Activated CD8-positive, alpha-beta memory T cell treated with anti-CD3 and anti-CD28 coated beads for 24 hours (primary cell): ENCODE measurements around the gene PIGN.

ENCODE experiments used
- DNase-seq: peaks from one replicate; pipeline ENCODE4 v3.0.0-alpha.2; 2020

The PIGN gene

DNA sequence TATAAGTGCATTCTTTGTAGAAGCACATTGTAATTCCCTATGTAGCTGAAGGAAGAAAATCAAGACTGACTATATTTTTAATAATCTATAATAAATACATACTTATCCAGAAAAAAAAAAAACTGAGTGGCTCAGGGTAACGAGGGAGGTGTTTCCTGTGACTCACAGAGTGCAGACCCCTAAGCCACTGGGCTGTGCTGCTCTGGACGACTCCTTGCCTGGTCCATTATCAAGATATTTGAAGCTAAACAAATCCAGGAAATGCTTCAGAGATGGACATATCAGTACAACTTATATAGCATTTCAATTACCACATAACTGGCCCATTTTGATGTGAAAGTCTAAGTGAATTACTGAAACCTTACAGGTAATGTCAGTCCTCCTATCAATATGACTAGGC, 80.6 kb downstream of the PIGN start:
- no peak for DNase-seq

DNA sequence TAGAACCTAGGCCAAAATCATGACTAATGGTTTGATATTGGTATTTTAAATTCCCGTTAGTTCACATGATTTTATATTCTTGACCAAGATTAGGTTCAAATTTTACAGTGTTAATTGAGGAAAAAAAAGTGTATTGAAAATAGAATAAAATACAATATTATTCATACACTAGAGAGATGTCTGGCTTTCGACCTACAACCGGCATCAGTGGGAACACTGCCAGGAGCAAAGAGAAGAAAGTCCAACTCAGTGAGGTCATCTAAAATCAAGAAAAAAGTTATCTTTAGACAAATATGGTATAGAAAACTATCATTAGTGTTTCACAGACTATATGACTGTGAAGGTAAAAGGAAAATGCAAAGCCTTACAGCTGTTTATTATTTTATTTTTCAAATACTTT, 81.5 kb downstream of the PIGN start:
- DNase-seq: no peak

GRCh38 chr18:62102221-62102620, 84.6 kb downstream of the PIGN start:
- no peak for DNase-seq

- no peak for DNase-seq
Measured at GRCh38 chr18:62101321-62101721, 85.5 kb downstream of the PIGN start.

- DNase-seq: no peak
Measured at GRCh38 chr18:62098960-62099359, 87.9 kb downstream of the PIGN start.

DNA sequence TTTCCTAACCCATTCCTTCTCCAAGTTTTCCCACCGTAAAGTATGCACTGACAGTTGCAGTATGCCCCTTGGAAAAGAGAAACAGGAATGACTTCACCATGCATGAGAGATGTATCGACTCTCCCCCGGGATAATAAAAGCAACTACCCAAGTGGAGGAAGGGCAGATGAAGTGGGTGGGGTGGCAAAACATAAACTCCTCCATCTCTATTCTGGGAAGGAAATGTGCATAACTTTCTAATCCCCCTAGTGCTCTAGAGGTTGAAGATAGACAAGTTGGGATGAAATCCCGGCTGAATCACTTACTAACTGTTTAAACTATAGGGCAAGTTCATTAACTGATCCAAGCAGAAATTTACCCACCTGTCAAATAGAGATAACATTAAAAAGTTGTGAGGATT, 89.2 kb downstream of the PIGN start:
- DNase-seq: no peak

DNA sequence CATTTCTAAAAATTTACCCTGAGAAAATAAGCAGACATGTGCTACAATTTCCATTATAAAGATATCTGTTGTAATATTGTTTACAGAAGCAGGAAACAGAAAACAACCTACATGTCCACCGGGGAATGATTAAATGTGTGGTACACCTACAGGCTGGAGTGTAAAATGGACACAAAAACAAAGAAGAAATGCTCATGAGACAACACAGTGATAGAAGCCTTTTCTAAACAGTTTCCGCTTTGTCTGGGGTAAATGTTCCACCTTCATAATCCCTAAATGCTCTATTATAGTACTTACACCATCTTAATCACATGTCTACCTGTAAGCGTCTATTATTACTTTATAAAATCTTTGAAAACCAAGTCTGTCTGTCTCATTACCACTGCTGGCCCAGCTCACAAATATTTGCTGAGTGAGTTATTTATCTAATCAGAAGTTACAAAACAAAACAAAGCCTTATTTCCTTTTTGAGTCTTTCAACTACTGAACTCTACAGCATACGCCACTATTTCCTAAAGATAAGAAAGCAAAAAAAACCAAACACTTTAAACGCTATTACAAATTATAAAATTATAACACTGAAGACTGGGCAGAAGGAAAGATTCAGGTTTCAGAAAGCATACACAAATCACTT, 95.3 kb downstream of the PIGN start:
- DNase-seq: no peak

DNA sequence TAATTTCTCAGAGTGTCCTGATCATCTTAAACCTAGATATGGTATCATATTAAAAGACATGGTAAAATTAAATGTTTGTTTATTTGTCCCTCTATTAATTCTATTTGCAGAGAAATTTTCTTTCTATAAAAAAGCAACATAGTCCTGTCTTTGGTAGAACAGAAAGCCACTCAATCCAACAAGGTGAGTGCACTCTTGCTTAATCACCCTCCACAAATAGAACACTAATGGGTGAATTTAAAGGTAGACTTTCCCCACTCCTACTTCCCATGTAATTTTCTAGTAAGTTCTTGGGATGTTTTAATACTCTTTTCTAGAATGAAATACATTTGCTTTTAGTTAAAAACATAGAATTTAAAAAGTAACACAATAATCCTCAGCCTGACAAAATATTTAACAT, 97.7 kb downstream of the PIGN start:
- no peak for DNase-seq

- no peak for DNase-seq
Measured at GRCh38 chr18:62088156-62088555, 98.7 kb downstream of the PIGN start.

- DNase-seq: no peak
Measured at GRCh38 chr18:62085756-62086155, 101.1 kb downstream of the PIGN start.

GRCh38 chr18:62081761-62082294, 105.0 kb downstream of the PIGN start:
- DNase-seq: no peak

DNA sequence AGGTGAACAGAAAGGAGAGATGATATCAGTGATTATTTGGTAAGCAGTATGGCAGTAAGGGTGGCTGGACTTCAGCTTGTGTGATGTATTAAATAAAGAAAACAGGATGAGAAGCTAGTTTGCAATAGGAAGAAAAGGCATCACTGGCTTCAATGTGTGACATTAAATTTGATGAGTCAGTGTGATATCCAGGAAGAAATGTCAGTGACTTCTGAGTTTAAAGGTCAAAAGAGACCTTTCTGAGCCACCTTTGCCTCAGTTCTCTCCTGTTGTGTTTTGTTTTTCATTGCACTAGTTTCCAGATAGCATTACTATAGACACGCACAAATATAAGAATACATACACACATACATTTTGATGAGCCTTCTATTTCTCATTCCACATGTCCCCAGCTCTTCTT, 105.6 kb downstream of the PIGN start:
- no peak for DNase-seq

- DNase-seq: no peak
Measured at GRCh38 chr18:62080172-62080900, 106.5 kb downstream of the PIGN start.

- no peak for DNase-seq
Measured at GRCh38 chr18:62073461-62074281, 113.2 kb downstream of the PIGN start.

GRCh38 chr18:62072370-62072769, 114.5 kb downstream of the PIGN start:
- DNase-seq: no peak

DNA sequence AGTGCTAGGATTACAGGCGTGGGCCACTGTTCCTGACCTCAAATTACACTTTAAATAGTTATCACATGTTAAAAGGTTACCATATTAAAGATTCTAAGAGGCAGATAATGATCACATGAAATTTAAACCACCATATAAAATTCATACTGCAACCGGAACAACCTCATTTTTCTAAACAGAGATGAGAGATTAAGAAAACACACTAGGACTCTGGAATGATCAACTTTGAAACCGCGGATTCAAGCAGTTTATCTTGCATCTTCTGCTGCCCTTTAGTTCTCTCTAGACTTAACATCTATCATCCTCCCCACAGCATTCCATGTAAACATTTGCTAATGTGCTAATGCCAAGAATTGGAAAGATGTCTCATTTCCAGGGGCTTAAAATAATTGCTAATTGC, 115.8 kb downstream of the PIGN start:
- DNase-seq: no peak

DNA sequence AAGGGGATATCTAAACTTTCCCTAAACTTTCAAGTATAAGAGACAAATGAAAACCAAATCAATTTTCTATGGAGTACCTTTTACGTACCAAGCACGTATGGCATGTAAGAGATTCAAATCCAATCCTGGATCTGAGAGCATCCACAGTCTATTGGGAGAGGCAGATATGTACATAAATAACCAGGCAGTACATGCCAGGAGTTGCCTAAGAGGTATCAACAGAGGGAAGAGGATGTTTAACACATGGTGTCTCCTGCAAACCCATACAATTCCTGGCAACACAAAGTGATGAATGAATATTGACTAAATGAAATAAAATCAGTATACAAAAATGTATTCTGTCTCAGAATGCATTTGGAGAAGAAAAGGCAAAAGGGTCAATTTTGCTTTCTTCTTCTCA, 116.6 kb downstream of the PIGN start:
- no peak for DNase-seq

GRCh38 chr18:62069556-62069955, 117.3 kb downstream of the PIGN start:
- no peak for DNase-seq

DNA sequence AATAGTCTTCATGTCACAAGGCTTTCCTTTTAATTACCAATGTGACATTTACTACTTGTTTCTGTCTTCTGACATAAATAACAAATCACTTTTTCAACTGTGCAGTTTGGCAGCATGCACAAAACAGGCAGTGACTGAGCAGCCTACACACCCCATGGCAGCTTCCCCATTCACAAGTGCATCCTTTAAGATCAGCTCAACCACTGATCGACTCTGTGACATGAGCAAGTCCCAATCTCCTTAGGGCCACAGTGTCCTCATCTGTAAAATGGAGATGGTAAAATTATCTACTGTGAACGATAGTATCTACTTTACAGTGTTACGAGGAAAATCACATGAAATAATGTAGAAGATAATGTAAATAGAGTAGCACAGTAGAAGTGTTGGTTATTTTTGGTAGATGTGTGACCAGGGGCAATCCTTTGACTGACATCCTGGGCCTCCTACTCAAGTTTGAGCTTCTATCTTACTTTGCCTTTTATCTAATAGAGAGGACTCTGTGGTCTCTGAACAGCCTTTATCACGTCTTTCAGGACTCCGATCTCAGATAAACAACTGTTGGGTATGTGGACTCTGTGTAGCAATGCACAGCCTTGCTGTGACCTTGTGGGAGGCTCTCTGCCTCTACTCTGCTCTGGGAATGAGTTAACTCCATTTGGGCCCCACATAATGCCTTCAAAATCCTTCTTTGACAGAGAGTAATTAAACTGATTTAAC, 120.6 kb downstream of the PIGN start:
- no peak for DNase-seq

DNA sequence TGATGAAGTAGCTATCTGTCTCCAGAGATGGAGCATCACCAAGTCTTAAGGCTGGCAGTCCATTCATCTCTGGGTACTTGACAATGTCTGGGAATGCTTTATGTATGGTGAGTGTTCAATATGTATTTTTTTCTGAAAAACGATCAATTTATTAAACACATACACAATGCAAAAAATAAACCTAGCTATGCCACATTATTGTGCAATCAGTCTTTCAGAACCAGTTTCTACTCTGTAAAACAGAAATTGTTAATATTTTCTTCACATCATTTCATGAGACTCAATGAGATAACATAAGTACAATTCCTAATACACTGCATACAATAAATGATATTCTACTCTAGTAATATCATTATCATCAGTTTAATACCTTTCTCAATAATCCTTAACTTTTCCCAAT, 122.5 kb downstream of the PIGN start:
- no peak for DNase-seq

DNA sequence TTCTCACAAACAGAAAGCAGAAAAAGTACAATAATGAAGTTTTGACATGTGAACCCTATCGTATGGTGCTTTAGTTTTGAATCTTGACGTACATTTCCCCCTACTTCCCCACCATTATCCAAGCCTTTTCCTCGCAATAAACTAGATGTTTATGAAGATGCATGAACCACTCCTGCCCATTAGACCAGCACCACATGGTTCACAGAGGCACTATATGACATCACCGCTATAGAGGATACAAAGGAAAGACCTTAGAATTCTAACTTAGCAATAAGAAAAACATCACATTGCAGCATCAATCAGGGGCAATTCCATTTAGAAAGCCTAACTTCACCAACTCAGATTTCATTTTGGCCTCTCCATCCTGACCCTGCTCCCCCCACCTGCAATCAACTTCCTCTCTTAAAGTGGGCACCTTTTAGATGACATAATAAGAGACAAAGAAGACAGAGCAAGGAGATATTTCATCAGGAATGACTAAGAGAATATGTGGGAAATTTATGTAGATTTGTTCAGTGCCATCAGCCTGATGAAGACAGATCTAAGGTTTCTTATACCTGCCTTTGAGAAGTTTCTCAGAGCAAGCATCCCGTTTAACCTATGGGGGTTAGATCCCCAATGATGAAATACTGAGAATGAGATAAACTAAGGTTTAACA, 124.9 kb downstream of the PIGN start:
- DNase-seq: no peak

- DNase-seq: no peak
Measured at GRCh38 chr18:62060820-62061219, 126.0 kb downstream of the PIGN start.
